H9 (cell line): Measurements from ENCODE around the gene RNF13. TPM values are rescaled to one million over a fixed set of nuclear protein-coding genes. Genes with fewer than 3 reads are reported as not detected.
"Not testable (repeated sequence)": the region's sequence is repeated elsewhere in the genome, so short reads cannot be mapped to it uniquely, and the experiment has no call there.

ENCODE experiments used
- DNase-seq: peaks from one replicate; pipeline ENCODE4 v3.0.0-alpha.2; 2017
- H2AFZ ChIP-seq: one replicate; pipeline ENCODE4 v1.6.1; 2013; ENCODE audit warnings: mild to moderate bottlenecking, low read length, control low read depth, moderate library complexity
- H2AK5ac ChIP-seq: 2 replicates; pipeline ENCODE4 v1.6.1; 2013; ENCODE audit warnings: low read length, control low read depth, mixed read lengths; ENCODE audit not compliant: insufficient read length
- H2BK120ac ChIP-seq: one replicate; pipeline ENCODE4 v1.6.1; 2013; ENCODE audit warnings: low read depth, mild to moderate bottlenecking, low read length, control low read depth, inconsistent platforms; ENCODE audit not compliant: poor library complexity, severe bottlenecking
- H2BK12ac ChIP-seq: 2 replicates; pipeline ENCODE4 v1.6.1; 2013; ENCODE audit warnings: low read length, control low read depth, mixed read lengths, low read depth; ENCODE audit not compliant: insufficient read length
- H2BK15ac ChIP-seq: 2 replicates; pipeline ENCODE4 v1.6.1; 2013; ENCODE audit warnings: low read depth, low read length, control low read depth
- H2BK20ac ChIP-seq: one replicate; pipeline ENCODE4 v1.6.1; 2013; ENCODE audit warnings: low read depth, mild to moderate bottlenecking, low read length, control low read depth, inconsistent platforms; ENCODE audit not compliant: poor library complexity, severe bottlenecking
- H2BK5ac ChIP-seq: 2 replicates; pipeline ENCODE4 v1.6.1; 2013; ENCODE audit warnings: low read length, control low read depth, mixed read lengths; ENCODE audit not compliant: insufficient read length
- H3K14ac ChIP-seq: 2 replicates; pipeline ENCODE4 v1.6.1; 2013; ENCODE audit warnings: low read length, control low read depth; ENCODE audit not compliant: insufficient read depth
- H3K18ac ChIP-seq: 2 replicates; pipeline ENCODE4 v1.6.1; 2013; ENCODE audit warnings: low read depth, mild to moderate bottlenecking, mixed read lengths, low read length, control low read depth; ENCODE audit not compliant: insufficient read length
- H3K23ac ChIP-seq: 2 replicates; pipeline ENCODE4 v1.6.1; 2013; ENCODE audit warnings: low read length, control low read depth, mixed read lengths, low read depth; ENCODE audit not compliant: insufficient read length
- H3K23me2 ChIP-seq: 2 replicates; pipeline ENCODE4 v1.6.1; 2013; ENCODE audit warnings: low read depth, mild to moderate bottlenecking, mixed read lengths, low read length, control low read depth; ENCODE audit not compliant: insufficient read length, poor library complexity, severe bottlenecking
- H3K27ac ChIP-seq: 2 replicates; pipeline ENCODE4 v1.5.1; 2013; ENCODE audit warnings: low read length, control low read depth, mixed read lengths, low read depth; ENCODE audit not compliant: insufficient read length
- H3K27me3 ChIP-seq: 2 replicates; pipeline ENCODE4 v1.6.1; 2013; ENCODE audit warnings: low read length, control low read depth, inconsistent platforms; ENCODE audit not compliant: insufficient read depth
- H3K4ac ChIP-seq: 2 replicates; pipeline ENCODE4 v1.6.1; 2013; ENCODE audit warnings: low read depth, mild to moderate bottlenecking, control low read depth, inconsistent platforms, low read length, moderate library complexity
- H3K4me1 ChIP-seq: 2 replicates; pipeline ENCODE4 v1.6.1; 2013; ENCODE audit warnings: low read length, control low read depth, inconsistent platforms; ENCODE audit not compliant: insufficient read depth
- H3K4me2 ChIP-seq: 2 replicates; pipeline ENCODE4 v1.6.1; 2013; ENCODE audit warnings: low read length, control low read depth, mixed read lengths; ENCODE audit not compliant: insufficient read length, insufficient read depth
- H3K56ac ChIP-seq: 2 replicates; pipeline ENCODE4 v1.6.1; 2013; ENCODE audit warnings: low read depth, mild to moderate bottlenecking, mixed read lengths, low read length, control low read depth; ENCODE audit not compliant: insufficient read length
- H3K79me1 ChIP-seq: 2 replicates; pipeline ENCODE4 v1.6.1; 2013; ENCODE audit warnings: low read depth, mild to moderate bottlenecking, moderate library complexity, low read length, control low read depth, inconsistent platforms; ENCODE audit not compliant: insufficient read depth, poor library complexity, severe bottlenecking
- H3K79me2 ChIP-seq: 2 replicates; pipeline ENCODE4 v1.6.1; 2013; ENCODE audit warnings: low read length, control low read depth, inconsistent platforms; ENCODE audit not compliant: insufficient read depth
- H3K9ac ChIP-seq: 2 replicates; pipeline ENCODE4 v1.6.1; 2013; ENCODE audit warnings: low read length, control low read depth, mixed read lengths; ENCODE audit not compliant: insufficient read length; ENCODE audit errors: extremely low read depth
- H3K9me3 ChIP-seq: one replicate; pipeline ENCODE4 v1.6.1; 2013; ENCODE audit warnings: low read depth, low read length, inconsistent platforms; ENCODE audit not compliant: control insufficient read depth
- H3T11ph ChIP-seq: one replicate; pipeline ENCODE4 v1.6.1; 2013; ENCODE audit warnings: mild to moderate bottlenecking, low read length, control low read depth, inconsistent platforms
- H4K20me1 ChIP-seq: one replicate; pipeline ENCODE4 v1.6.1; 2013; ENCODE audit not compliant: control insufficient read depth, insufficient read length, insufficient read depth
- H4K5ac ChIP-seq: 2 replicates; pipeline ENCODE4 v1.6.1; 2013; ENCODE audit warnings: low read depth, mild to moderate bottlenecking, mixed read lengths, low read length, control low read depth; ENCODE audit not compliant: insufficient read length
- H4K8ac ChIP-seq: replicated peaks from 2 replicates; pipeline ENCODE4 v1.6.1; 2013; ENCODE audit warnings: low read length, control low read depth, mixed read lengths, low read depth; ENCODE audit not compliant: insufficient read length
- H4K91ac ChIP-seq: 2 replicates; pipeline ENCODE4 v1.6.1; 2013; ENCODE audit warnings: low read depth, mild to moderate bottlenecking, moderate library complexity, mixed read lengths, low read length, control low read depth; ENCODE audit not compliant: insufficient read length
- H3K27ac Mint-ChIP-seq, 3 experiments: 2 replicates in 2 of 3; 3 replicates in 1 of 3; pipeline ENCODE4 v1.8.0; 2020 to 2021; ENCODE audit warnings: mixed read lengths in 3 of 3, mild to moderate bottlenecking in 1 of 3, moderate library complexity in 1 of 3
- H3K27me3 Mint-ChIP-seq: 2 replicates; pipeline ENCODE4 v1.8.0; 2021; ENCODE audit warnings: low read depth, mild to moderate bottlenecking, moderate library complexity, mixed read lengths
- H3K36me3 Mint-ChIP-seq, 3 experiments: 2 replicates in 2 of 3; 3 replicates in 1 of 3; pipeline ENCODE4 v1.8.0; 2020 to 2021; ENCODE audit warnings: low read depth in 3 of 3, mixed read lengths in 3 of 3; ENCODE audit not compliant: insufficient read depth in 1 of 3
- H3K4me1 Mint-ChIP-seq, 2 experiments: 2 replicates each; pipeline ENCODE4 v1.8.0; 2020; ENCODE audit warnings: mixed read lengths in 2 of 2
- H3K4me3 Mint-ChIP-seq, 2 experiments: 2 replicates in 1 of 2; 3 replicates in 1 of 2; pipeline ENCODE4 v1.8.0; 2020 to 2021; ENCODE audit warnings: mild to moderate bottlenecking in 2 of 2, mixed read lengths in 2 of 2, moderate library complexity in 1 of 2
- H3K9me3 Mint-ChIP-seq, 2 experiments: 2 replicates in 1 of 2; 3 replicates in 1 of 2; pipeline ENCODE4 v1.8.0; 2020; ENCODE audit warnings: mild to moderate bottlenecking in 2 of 2, mixed read lengths in 2 of 2, moderate library complexity in 1 of 2
- CTCF ChIP-seq: fragments of 200-600 bp; sonication (generic); conservative IDR thresholded peaks from 3 replicates; pipeline ENCODE4 v1.8.0; 2021; ENCODE audit warnings: antibody characterized with exemption, mild to moderate bottlenecking
- WGBS: extraction: QIAGEN DNeasy Blood & Tissue Kit; methylation state at CpG from one replicate; pipeline ENCODE4 v1.1.7; 2013; ENCODE audit warnings: missing lambda C conversion rate, low lambda C conversion rate, mixed read lengths; ENCODE audit not compliant: insufficient read length; ENCODE audit errors: extremely low coverage; 5-methylcytosine and 5-hydroxymethylcytosine counted together
- total RNA-seq: library from RNA; stranded (reverse); gene quantifications from 2 replicates; pipeline ENCODE4 v1.2.1, GENCODE V29; 2021

The RNF13 gene
- total RNA-seq, 1 experiment from 2014 or later = 23.4 TPM

GRCh38 chr3:149883134-149883533 lies 70.1 kb downstream of the RNF13 start:
- Histone ChIP-seq H2AK5ac (no peak overlapping the region), H2AFZ (no peak overlapping the region), H4K5ac (no peak overlapping the region), H3K79me2 (no peaks in the 10 kb centered on the region), H2BK20ac (no peak overlapping the region), H3K9me3 (no peaks in the 10 kb centered on the region), H2BK120ac (no peak overlapping the region), H4K8ac (no peak overlapping the region), H2BK12ac (no peak overlapping the region), H3K79me1 (no peaks in the 10 kb centered on the region), H3K27me3 (no peaks in the 10 kb centered on the region), H3K23me2 (no peaks in the 10 kb centered on the region), H4K91ac (no peak overlapping the region), H3K27ac (no peak overlapping the region), H3K4me1 (no peaks in the 10 kb centered on the region), H3K14ac (no peak overlapping the region), H3K18ac (no peak overlapping the region), H2BK15ac (no peak overlapping the region), H3K23ac (no peak overlapping the region), H3K4ac (no peak overlapping the region), H4K20me1 (no peaks in the 10 kb centered on the region), H2BK5ac (no peak overlapping the region), H3K56ac (no peak overlapping the region), H3K9ac (no peak overlapping the region), H3K4me2 (no peak overlapping the region), H3T11ph (no peak overlapping the region)
- TF ChIP-seq CTCF = no peak
- Mint-ChIP-seq H3K27me3 (no peaks in the 10 kb centered on the region), H3K36me3 (peaks cover 5 to 8% (median 8%) of the 10 kb centered on the region in 3 experiments; a peak in 4 of 7 replicates), H3K4me3 (no peak overlapping the region), H3K27ac (no peak overlapping the region), H3K9me3 (no peaks in the 10 kb centered on the region; a peak in 1 of 5 replicates), H3K4me1 (no peaks in the 10 kb centered on the region)
- WGBS = no CpG with 5 or more reads among the region's 1 CpG
- no peak for DNase-seq

- H2BK120ac ChIP-seq, H3T11ph ChIP-seq, H3K4me2 ChIP-seq, H3K9me3 Mint-ChIP-seq, H3K23me2 ChIP-seq, H2BK15ac ChIP-seq, H3K14ac ChIP-seq, H2AFZ ChIP-seq, H3K27me3 ChIP-seq, H2AK5ac ChIP-seq, H3K4me1 Mint-ChIP-seq, H3K9me3 ChIP-seq, H3K27ac ChIP-seq, H3K79me2 ChIP-seq, DNase-seq, H2BK12ac ChIP-seq, H3K9ac ChIP-seq, H2BK20ac ChIP-seq, H4K8ac ChIP-seq, H3K79me1 ChIP-seq, H4K20me1 ChIP-seq, H3K27me3 Mint-ChIP-seq, H3K4me1 ChIP-seq, H3K56ac ChIP-seq, H3K27ac Mint-ChIP-seq, H3K23ac ChIP-seq, H2BK5ac ChIP-seq, H4K91ac ChIP-seq, H4K5ac ChIP-seq, H3K18ac ChIP-seq, H3K36me3 Mint-ChIP-seq, H3K4me3 Mint-ChIP-seq, H3K4ac ChIP-seq: not testable (repeated sequence)
- WGBS = no CpG with 5 or more reads among the region's 5 CpGs
These were observed 70.8 kb downstream of the RNF13 start for GRCh38 chr3:149883860-149884259.
